ENCODE results near the gene TRAF3IP1.

DNA sequence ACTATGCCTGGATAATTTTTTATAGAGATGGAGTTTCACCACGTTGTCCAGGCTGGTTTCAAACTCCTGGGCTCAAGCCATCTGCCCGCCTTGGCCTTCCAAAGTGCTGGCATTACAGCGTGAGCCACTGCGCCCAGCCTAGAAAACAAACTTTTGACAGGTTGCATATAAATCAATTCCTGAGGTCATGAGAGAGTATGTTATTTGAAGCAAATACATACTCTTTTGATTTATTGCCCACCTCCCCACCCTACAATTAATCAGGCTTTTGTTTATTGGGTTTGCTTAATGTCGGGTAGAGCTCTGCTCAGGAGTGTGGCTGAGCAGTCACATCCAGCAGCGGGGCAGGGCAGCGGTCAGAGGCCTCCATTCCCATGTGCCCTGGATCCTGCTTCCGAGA lies 68.5 kb downstream of the TRAF3IP1 start:
- TF ChIP-seq, protein P1, sequence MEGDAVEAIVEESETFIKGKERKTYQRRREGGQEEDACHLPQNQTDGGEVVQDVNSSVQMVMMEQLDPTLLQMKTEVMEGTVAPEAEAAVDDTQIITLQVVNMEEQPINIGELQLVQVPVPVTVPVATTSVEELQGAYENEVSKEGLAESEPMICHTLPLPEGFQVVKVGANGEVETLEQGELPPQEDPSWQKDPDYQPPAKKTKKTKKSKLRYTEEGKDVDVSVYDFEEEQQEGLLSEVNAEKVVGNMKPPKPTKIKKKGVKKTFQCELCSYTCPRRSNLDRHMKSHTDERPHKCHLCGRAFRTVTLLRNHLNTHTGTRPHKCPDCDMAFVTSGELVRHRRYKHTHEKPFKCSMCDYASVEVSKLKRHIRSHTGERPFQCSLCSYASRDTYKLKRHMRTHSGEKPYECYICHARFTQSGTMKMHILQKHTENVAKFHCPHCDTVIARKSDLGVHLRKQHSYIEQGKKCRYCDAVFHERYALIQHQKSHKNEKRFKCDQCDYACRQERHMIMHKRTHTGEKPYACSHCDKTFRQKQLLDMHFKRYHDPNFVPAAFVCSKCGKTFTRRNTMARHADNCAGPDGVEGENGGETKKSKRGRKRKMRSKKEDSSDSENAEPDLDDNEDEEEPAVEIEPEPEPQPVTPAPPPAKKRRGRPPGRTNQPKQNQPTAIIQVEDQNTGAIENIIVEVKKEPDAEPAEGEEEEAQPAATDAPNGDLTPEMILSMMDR (IDR thresholded peaks at IDR 0.05): no peak
- no peak for TF ChIP-seq POLR2A (IDR thresholded peaks at IDR 0.05)

Measured in testis (tissue), 2 donors.